Measurements from ENCODE around the gene PRPSAP1. TPM values are rescaled to one million over a fixed set of nuclear protein-coding genes. Genes with fewer than 3 reads are reported as not detected.
"Not testable (repeated sequence)": the region's sequence is repeated elsewhere in the genome, so short reads cannot be mapped to it uniquely, and the experiment has no call there.

The PRPSAP1 gene
- total RNA-seq, 1 donor = 23.4 TPM

DNA sequence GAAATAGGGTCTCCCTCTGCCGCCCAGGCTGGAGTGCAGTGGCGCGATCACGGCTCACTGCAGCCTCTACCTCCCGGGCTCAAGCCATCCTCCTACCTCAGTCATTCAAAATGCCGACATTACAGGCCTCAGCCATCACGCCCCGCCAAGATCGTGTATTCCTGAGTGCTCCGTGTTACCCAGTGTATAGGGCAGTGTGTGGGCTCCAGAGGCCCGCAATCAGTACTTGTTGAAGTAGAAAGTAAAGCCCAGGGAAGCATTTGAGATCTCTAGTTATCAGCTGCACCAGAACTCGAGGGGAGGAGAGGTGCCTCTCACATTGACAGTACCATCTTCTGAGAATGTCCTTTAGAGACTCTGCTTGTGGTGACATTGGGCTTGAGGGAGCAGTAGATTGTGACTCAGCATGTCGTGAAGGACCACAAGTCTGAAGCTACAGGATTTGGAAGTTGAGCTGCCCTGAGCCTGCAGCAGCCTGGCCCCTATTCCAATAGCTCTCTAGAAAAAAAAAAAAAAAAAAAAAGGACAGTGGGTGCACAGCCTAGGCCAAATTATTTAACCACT, 1.1 kb upstream of the PRPSAP1 start:
- Histone ChIP-seq H3K4me3 (ENCODE audit: low read length) (no peak overlapping the region), H3K27me3 (ENCODE audit: insufficient read depth, low read length) (no peaks in the 10 kb centered on the region), H3K9me3 (ENCODE audit: low read depth, low read length) (no peaks in the 10 kb centered on the region), H3K4me1 (ENCODE audit: insufficient read depth, low read length) (peaks cover 16% of the 10 kb centered on the region)

DNA sequence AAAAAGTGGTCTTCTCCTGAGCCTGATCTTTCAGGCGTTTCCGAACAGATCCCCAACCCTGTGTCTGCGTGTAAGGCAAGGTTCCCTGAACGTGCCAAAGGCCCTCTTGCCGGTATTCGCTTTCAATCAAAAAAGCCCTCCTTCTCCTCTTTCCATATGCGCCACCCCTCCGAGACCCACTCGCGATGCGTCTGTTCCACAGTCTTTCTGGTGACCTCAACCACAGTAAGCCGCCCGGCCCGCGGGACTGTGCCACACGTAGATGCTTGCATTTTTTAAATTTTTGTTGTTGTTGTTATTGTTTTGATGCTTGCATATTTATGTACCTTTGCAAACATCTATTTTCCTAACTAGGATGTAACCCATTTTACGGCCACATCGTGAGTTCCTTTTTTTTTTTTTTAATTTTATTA, 607 bp upstream of the PRPSAP1 start:
- Histone ChIP-seq H3K9me3 (ENCODE audit: low read depth, low read length) (no peaks in the 10 kb centered on the region), H3K4me3 (ENCODE audit: low read length) (peak overlapping the region; percentile 69), H3K27me3 (ENCODE audit: insufficient read depth, low read length) (no peaks in the 10 kb centered on the region), H3K4me1 (ENCODE audit: insufficient read depth, low read length) (peaks cover 16% of the 10 kb centered on the region)

DNA sequence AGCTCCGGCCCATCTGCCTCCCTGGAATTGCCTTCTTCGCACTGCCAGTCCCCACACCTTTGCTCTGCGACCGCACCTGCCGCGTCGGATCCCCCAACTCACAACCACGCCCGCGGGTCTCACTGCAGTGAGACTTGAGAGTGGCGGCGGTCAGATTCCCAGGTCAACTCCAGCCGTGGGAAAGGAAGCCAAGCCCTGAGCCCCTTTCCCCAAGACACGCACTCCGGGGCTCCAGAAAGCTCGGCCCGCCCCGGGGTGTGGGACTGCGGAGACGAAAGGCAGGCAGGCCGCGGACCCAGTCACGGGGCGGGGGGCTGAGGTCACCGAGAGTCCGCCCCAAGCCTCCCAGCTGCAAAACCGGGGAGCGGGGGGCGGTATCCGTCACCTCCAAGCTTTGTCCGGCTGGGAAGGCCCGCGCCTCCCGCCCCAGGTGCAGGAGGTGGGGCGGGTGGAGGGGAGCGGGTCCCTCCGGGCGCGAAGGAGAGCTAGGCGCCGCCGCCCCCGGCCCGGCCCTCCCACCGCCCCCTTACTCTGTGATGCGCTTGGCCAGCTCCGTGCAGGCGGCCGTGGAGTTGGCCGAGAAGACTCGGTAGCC, 615 bp downstream of the PRPSAP1 start:
- H3K4me3 ChIP-seq (ENCODE audit: low read length) = peak overlapping the region; percentile 69
- H3K4me1 ChIP-seq (ENCODE audit: insufficient read depth, low read length) = peaks cover 16% of the 10 kb centered on the region
- H3K9me3 ChIP-seq (ENCODE audit: low read depth, low read length) = no peaks in the 10 kb centered on the region
- H3K27me3 ChIP-seq (ENCODE audit: insufficient read depth, low read length) = no peaks in the 10 kb centered on the region

DNA sequence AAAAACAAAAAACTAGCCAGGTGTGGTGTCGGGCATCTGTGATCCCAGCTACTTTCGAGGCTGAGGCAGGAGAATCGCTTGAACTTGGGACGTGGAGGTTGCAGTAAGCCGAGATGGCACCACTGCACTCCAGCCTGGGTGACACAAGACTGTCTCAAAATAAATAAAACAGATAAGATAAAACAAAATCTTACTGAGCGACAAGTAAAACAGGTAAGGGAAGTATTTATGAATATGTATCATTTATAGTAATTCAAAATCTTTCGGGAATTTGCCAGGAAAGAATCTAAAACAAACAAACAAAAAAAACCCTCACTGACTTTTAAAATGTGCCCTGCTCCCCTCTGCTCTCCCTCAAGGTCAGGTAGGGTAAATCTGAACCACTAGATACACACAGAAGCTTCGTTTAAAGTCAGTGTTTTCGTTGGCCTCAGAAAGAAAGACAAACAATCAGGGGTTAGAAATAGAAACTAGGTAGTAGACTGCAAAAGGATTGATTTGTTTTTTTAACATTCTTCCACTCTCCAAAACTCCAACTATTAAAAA, 2.1 kb downstream of the PRPSAP1 start:
- H3K27me3 ChIP-seq (ENCODE audit: insufficient read depth, low read length) = no peaks in the 10 kb centered on the region
- no peaks in the 10 kb centered on the region for H3K9me3 ChIP-seq (ENCODE audit: low read depth, low read length)
- no peak overlapping the region for H3K4me3 ChIP-seq (ENCODE audit: low read length)

DNA sequence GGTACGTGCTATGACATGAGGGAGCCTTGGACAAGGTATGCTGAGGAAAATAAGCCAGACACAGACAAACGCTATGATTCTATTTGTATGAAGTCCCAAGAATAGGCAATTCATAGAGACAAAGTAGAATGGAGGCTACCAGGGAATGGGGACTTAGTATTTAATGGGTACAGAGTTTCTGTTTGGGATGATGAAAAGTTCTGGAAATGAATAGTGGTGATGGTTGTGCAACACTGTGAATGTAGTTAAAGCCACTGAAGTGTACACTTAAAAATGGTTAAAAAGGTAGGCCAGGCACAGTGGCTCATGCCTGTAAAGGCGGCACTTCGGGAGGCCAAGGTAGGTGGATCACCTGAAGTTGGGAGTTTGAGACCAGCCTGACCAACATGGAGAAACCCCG, 3.3 kb downstream of the PRPSAP1 start:
- peaks cover 16% of the 10 kb centered on the region for H3K4me1 ChIP-seq (ENCODE audit: insufficient read depth, low read length)
- no peaks in the 10 kb centered on the region for H3K27me3 ChIP-seq (ENCODE audit: insufficient read depth, low read length)
- no peaks in the 10 kb centered on the region for H3K9me3 ChIP-seq (ENCODE audit: low read depth, low read length)
- H3K4me3 ChIP-seq (ENCODE audit: low read length) = no peak overlapping the region

More for the DNA sequence above, 2.1 kb downstream of the PRPSAP1 start:
- peaks cover 16% of the 10 kb centered on the region for H3K4me1 ChIP-seq (ENCODE audit: insufficient read depth, low read length)

DNA sequence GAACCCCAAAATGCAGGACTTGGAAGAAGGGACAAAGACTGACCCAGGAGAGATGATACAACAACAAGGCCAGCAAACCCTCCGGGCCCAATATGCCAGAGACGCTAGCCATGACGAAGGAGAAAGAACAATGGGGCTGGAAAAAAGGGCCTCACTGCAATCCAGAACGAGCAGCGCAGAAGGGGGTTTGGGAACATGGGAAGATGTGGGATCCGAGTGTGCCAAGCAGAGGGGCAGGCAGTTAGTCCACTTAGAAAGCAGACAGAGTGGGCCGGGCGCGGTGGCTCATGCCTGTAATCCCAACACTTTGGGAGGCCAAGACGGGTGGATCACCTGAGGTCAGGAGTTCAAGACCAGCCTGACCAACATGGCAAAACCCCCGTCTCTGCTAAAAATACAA, 6.8 kb downstream of the PRPSAP1 start:
- H3K4me3 ChIP-seq (ENCODE audit: low read length); H3K9me3 ChIP-seq (ENCODE audit: low read depth, low read length); H3K27me3 ChIP-seq (ENCODE audit: insufficient read depth, low read length); H3K4me1 ChIP-seq (ENCODE audit: insufficient read depth, low read length): not testable (repeated sequence)

DNA sequence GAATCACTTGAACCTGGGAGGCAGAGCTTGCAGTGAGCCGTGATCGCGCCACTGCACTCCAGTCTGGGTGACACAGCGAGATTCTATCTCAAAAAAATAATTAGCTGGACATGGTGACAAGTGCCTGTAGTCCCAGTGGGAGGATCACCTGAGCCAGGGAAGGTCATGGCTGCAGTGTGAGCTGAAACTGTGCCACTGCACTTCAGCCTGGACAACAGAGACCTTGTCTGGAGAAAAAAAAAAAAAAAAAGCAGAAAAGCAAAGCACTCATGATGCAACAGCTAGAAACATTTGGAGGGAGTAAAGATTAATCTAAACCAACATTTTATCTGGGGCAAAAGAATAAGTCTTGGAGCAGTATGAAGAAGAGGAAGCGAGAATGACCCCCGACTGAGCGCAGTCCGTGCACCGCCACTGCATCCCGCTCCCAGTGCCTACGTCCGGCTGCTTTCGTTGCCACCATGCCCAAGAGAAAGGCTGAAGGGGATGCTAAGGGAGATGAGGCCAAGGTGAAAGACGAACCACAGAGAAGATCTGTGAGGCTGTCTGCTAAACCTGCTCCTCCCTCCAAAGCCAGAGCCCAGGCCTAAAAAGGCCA, 8.2 kb downstream of the PRPSAP1 start:
- Histone ChIP-seq H3K4me1 (ENCODE audit: insufficient read depth, low read length) (no peaks in the 10 kb centered on the region), H3K9me3 (ENCODE audit: low read depth, low read length) (no peaks in the 10 kb centered on the region), H3K4me3 (ENCODE audit: low read length) (no peak overlapping the region), H3K27me3 (ENCODE audit: insufficient read depth, low read length) (no peaks in the 10 kb centered on the region)

DNA sequence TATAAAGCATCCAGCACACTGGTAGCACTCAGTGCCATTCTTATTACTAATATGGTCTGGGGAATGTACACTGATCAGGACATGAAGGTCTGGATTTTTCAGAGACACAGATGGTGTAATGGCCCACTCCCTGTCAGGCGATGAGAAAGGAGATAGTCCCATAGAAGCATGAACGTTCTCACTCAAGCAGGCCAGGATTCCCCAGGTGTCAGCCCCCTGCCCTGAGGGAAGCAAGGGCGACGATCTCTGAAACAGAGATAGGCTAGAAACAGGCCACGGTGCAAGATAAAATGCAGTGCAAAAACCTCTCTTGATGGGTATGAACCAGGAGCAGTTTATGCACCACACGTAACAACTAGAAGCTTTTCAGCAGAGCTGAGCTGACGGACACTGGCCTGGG, 10.6 kb downstream of the PRPSAP1 start:
- H3K4me1 ChIP-seq (ENCODE audit: insufficient read depth, low read length) = no peaks in the 10 kb centered on the region
- H3K9me3 ChIP-seq (ENCODE audit: low read depth, low read length) = no peaks in the 10 kb centered on the region
- no peak overlapping the region for H3K4me3 ChIP-seq (ENCODE audit: low read length)
- H3K27me3 ChIP-seq (ENCODE audit: insufficient read depth, low read length) = no peaks in the 10 kb centered on the region

DNA sequence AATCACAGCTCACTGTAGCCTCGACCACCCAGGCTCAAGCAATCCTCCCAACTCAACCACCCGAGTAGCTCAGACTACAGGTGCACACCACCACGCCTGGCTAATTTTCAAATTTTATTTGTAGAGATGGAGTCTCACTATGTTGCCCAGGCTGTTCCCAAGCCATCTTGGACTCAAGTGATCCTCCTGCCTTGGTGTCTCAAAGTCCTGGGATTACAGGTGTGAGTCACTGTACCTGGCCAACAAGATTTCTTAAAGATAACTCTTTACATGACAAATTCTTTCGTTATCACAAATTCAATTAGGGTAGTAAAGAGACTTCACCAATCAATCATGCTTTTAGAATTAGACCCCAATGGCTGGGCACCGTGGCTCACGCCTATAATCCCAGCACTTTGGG, 12.4 kb downstream of the PRPSAP1 start:
- H3K9me3 ChIP-seq (ENCODE audit: low read depth, low read length) = no peaks in the 10 kb centered on the region
- no peaks in the 10 kb centered on the region for H3K27me3 ChIP-seq (ENCODE audit: insufficient read depth, low read length)
- no peaks in the 10 kb centered on the region for H3K4me1 ChIP-seq (ENCODE audit: insufficient read depth, low read length)
- no peak overlapping the region for H3K4me3 ChIP-seq (ENCODE audit: low read length)

DNA sequence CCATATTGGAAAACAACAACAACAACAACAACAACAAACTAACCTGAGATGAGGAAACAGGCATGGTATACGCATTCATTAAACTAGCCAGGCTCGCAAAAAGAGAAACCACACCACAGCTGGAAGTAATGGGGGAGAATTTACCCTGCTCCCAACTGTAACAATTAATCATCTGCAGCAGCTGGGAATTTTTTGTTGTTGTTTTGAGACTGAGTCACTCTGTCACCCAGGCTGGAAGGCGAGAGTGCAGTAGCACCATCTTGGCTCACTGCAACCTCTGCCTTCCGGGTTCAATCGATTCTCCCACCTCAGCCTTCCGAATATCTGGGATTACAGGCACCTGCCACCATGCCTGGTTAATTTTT, 16.3 kb downstream of the PRPSAP1 start:
- Histone ChIP-seq H3K4me3 (ENCODE audit: low read length) (no peak overlapping the region), H3K27me3 (ENCODE audit: insufficient read depth, low read length) (no peaks in the 10 kb centered on the region), H3K9me3 (ENCODE audit: low read depth, low read length) (no peaks in the 10 kb centered on the region), H3K4me1 (ENCODE audit: insufficient read depth, low read length) (no peaks in the 10 kb centered on the region)

DNA sequence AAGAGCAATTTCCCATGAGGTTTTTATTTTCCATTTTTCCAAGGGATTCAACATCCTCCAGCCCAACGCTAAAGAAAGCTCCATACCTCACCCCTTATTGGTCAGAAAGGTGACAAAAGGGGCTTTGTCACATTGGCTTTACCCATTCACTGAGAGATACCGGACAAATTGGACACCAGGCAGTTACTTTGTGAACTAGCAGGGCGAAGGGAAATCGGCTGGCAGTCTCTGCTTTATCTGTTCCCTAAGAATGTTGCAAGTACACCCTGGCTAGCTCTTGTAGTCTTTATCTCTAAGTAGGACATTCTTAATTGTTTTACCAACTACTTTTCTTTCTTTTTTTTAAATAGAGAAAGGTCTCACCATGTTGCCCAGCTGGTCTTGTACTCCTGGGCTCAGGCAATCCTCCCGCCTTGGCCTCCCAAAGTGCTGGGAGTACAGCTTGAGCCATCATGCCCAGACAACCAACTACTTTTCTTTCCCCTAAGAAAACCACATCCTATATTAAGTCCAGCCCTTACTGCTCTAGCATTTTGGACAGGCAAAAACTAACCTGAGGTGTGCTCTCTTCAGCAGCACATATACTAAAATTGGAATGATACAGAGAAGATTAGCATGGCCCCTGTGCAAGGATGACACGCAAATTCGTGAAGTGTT, 16.8 kb downstream of the PRPSAP1 start:
- Histone ChIP-seq H3K4me1 (ENCODE audit: insufficient read depth, low read length) (no peaks in the 10 kb centered on the region), H3K9me3 (ENCODE audit: low read depth, low read length) (no peaks in the 10 kb centered on the region), H3K27me3 (ENCODE audit: insufficient read depth, low read length) (no peaks in the 10 kb centered on the region), H3K4me3 (ENCODE audit: low read length) (no peak overlapping the region)

DNA sequence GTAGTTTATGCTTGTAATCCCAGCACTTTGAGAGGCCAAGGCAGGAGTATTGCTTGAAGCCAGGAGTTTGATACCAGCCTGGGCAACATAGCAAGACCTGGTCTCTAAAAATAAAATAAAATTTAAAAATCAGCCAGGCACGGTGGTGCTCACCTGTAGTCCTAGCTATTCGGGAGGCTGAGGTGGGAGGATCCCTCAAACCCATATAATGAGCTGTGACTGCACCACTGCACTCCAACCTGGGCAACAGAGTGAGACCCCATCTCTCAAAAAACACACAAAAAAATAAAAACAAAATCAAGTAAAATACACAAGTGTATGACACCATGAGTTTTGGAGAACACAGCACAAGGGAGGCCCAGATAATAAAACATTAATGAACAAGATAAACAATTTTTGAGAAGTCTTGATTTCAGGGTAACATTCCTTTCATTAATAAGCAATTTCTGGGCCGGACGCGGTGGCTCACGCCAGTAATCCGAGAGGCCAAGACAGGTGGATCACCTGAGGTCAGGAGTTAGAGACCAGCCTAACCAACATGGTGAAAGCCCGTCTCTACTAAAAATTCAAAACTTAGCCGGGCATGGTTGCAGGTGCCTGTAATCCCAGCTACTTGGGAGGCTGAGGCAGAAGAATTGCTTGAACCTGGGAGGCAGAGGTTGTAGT, 17.9 kb downstream of the PRPSAP1 start:
- no peak overlapping the region for H3K4me3 ChIP-seq (ENCODE audit: low read length)
- H3K4me1 ChIP-seq (ENCODE audit: insufficient read depth, low read length) = no peaks in the 10 kb centered on the region
- H3K9me3 ChIP-seq (ENCODE audit: low read depth, low read length) = no peaks in the 10 kb centered on the region
- H3K27me3 ChIP-seq (ENCODE audit: insufficient read depth, low read length) = no peaks in the 10 kb centered on the region

DNA sequence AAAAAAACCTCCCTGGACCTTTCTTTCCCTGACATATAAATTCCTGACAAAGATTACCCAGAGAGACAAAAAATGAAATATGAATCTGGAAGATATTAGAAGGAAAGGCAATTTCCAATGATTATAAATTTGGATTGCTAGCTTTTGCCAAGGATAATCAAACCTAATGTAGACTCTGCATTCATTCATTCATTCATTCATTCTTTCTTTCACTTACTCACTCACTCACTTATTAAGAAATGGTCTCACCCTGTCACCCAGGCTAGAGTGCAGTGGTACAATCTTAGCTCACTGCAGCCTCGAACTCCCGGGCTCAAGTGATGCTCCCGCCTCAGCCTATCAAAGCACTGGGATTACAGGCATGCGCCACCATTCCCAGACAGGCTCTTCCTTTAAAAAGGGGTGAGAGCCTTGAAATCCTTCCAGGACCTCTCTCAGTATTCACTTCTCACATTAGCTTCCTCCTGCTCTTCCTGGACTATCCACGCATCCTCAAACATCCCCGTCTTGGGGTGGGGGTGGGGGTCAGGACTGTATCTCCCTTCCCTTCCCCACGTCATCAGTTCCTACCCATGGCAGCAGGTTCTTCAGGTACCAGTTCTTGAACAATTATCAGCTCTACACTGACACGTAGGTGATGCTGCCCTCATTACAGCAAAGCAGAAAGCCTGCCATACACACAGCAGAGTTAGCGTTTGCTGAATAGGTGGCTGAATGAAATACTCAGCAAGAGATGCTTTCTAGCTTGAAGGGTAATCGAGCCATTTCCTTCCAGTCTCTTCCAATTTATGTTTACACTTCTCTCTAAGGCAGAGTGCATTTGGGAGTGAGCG, 19.8 kb downstream of the PRPSAP1 start:
- H3K9me3 ChIP-seq (ENCODE audit: low read depth, low read length) = no peaks in the 10 kb centered on the region
- no peak overlapping the region for H3K4me3 ChIP-seq (ENCODE audit: low read length)
- no peaks in the 10 kb centered on the region for H3K27me3 ChIP-seq (ENCODE audit: insufficient read depth, low read length)
- no peaks in the 10 kb centered on the region for H3K4me1 ChIP-seq (ENCODE audit: insufficient read depth, low read length)

DNA sequence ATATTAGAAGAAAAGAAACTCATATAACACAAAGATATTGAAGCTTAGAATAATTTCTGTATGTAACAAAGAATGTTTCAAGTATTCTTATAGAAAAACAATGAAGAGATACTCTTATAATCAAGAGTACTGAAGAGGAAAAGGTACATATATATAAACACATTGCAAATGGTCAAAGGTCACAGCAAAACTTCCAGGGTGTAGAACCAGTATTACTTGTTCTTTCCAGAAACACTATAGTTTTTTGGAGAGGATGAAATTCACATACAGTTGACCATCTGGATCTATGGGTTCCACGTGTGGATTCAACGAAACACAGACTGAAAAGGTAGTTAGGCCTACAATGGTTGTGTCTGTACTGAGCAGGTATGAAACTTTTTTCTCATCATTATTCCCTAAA, 22.6 kb downstream of the PRPSAP1 start:
- Histone ChIP-seq H3K27me3 (ENCODE audit: insufficient read depth, low read length) (no peaks in the 10 kb centered on the region), H3K4me1 (ENCODE audit: insufficient read depth, low read length) (peaks cover 7% of the 10 kb centered on the region), H3K9me3 (ENCODE audit: low read depth, low read length) (no peaks in the 10 kb centered on the region)

More for the DNA sequence above, 22.6 kb downstream of the PRPSAP1 start:
- H3K4me3 ChIP-seq (ENCODE audit: low read length) = no peak overlapping the region
